HG03520 (cell line): Measurements from ENCODE around the gene DUSP3.

ENCODE experiments used
- ATAC-seq: cut with Tn5 transposase; IDR thresholded peaks from one replicate; pipeline ENCODE4 v1.9.1; 2021; ENCODE audit warnings: mild to moderate bottlenecking, moderate library complexity; ENCODE audit not compliant: unreplicated experiment

The DUSP3 gene

DNA sequence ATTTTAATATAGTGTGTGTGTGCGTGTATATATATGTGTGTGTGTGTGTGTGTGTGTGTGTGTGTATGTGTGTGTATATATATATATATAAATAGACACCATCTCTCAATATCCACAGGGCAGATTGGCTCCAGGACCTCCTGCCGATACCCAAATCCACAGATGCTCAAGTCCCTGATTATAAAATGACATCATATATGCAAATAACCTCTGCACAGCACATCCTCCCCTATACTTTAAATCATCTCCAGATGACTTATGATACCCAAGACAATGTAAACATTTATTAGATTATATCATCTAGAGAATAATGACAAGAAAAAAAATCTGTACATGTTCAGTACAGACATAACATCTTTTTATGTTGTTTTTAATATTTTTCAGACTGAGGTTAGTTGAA is 7.8 kb downstream of the DUSP3 start:
- no peak for ATAC-seq

GRCh38 chr17:43769859-43770258 is 8.9 kb downstream of the DUSP3 start:
- no peak for ATAC-seq

DNA sequence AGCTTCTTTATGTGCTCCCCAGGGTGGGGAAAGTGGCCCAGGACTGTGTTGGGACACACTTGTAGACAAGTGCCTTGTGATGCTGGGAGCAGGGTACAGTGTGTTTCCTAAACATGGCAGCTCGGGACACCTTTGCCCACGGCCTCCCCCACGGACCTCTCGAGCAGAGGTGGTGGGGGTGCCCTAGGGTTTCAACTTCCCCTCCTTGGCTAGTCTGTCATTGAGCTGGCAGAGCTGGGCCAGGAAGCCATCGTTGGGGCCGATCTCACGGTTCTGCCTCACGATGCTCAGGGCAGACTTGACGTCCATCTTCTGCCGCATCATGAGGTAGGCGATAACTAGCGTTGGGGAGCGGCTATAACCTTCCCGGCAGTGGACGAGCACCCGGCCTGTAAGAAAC is 9.4 kb downstream of the DUSP3 start:
- ATAC-seq, result no peak

GRCh38 chr17:43768943-43769342 is 9.8 kb downstream of the DUSP3 start:
- no peak for ATAC-seq

DNA sequence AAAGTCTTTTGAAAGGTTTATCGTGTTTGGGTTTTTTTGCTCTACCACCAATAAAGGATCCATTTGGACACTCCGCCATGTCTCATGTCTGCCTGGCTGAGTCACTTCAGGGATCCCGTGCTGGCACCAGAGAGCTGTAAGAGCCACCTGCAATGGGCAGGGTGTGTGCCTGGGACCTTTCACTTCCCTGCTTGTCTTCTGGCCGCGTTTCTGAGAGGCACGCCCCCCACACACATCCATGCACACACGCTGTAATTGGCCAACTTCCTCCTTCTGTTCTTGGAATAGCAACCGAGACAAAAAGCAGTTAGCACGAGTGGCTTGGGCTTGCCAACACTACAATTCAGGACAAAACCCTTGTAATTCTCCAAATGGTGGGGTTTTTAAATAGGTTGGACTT is 10.4 kb downstream of the DUSP3 start:
- ATAC-seq, result no peak

DNA sequence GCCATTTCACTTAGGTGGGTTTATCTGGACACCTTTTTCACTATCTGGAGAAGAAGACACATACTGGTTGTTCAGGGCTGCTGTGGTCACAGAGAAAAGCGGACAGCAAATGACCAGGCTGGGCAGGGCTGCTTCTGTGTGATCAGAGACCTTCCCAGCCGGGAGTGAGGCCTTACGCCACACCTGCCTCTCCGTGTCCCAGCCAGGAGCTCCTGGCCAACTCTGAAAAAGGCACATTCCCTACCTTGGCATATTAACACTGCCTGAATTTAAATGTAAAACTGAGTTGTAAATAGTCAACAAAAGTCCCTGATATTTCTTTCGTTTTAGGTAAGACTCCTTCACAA is 11.1 kb downstream of the DUSP3 start:
- ATAC-seq, result no peak

DNA sequence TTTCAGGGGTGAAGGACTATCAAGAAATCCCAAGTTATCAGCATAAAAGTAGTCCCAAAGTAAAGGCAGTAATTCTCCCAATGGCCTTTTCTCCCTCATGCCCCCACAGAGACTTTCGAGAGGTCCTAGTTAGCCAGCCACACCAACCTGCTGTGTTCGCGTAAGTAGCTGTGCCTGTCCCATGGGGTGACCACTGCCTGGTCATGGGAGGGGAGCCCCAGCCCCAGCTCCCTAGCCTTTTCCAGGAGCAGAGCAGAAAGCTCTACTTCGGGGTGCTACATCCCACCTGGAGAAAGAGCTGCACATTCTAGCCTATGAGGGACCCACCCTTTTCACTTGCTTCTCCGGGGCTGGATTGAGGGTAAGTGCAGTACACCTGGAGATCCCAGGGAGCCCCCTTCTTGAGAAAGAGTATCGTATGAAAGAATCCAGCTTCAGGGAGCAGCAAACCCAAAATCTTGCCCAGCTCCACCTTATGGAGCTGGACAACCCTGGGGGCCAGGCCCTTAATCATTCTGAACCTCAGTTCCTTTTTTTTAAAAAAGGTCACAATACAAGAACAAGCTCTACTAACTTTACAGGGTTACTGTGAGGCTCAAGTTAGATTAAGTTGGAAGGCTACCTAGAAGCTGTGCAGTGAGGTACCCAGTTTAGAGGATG is 11.6 kb downstream of the DUSP3 start:
- ATAC-seq, result no peak

- no peak for ATAC-seq
Measured at GRCh38 chr17:43766413-43767052, 12.2 kb downstream of the DUSP3 start.

- no peak for ATAC-seq
Measured at GRCh38 chr17:43760254-43760852, 18.4 kb downstream of the DUSP3 start.

- no peak for ATAC-seq
Measured at GRCh38 chr17:43759836-43760235, 18.9 kb downstream of the DUSP3 start.

- ATAC-seq, result no peak
Measured at GRCh38 chr17:43758497-43759174, 20.1 kb downstream of the DUSP3 start, which contains the start of gene SOST. SOST (minus strand) TSS chr17:43758791; CDS start chr17:43758741, 50 bp downstream.

DNA sequence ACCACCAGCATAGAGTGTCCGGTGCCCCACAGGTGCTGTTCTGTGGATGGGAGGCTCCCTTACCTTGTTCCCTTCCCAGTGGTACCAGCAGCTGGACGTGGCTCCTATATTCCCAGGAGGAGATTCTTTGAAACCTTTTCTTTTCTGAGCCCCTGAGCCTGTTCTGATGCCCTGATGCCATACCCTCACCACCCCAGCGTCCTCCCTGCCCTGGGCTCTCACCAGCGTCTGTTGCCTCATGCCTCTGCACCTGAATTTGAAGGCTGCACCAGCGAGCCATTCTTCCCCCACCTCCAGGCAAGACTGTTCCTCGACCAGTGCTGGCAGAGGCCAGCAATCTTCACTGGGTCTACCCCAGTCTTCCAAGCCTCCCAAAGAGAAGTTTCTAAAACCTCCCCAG is 20.7 kb downstream of the DUSP3 start:
- ATAC-seq, result no peak

DNA sequence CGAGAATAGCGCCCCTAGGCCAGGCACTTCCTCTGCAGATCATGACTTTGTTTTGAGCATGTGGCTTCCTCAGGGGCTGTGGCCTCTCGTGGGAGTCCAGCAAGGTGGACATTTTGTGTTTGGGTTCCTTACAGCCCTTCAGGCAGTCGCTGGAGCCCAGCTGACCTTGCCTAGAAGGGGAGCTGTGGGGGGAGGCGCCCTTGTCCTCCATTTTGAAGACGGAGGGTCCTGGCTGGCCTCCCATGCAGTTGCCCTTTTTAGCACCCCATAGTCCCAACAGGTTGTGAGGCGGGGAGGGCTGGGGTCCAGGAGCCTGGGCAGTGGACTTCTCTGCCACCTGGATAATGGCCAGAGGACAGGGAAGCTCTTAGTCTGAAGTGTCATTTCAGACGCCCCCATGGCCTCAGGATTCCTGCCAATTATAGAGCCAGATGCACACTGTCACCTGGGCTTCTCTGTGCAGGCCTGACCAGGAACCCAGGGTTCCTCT is 21.6 kb downstream of the DUSP3 start:
- no peak for ATAC-seq

- no peak for ATAC-seq
Measured at GRCh38 chr17:43756201-43756600, 22.6 kb downstream of the DUSP3 start.

DNA sequence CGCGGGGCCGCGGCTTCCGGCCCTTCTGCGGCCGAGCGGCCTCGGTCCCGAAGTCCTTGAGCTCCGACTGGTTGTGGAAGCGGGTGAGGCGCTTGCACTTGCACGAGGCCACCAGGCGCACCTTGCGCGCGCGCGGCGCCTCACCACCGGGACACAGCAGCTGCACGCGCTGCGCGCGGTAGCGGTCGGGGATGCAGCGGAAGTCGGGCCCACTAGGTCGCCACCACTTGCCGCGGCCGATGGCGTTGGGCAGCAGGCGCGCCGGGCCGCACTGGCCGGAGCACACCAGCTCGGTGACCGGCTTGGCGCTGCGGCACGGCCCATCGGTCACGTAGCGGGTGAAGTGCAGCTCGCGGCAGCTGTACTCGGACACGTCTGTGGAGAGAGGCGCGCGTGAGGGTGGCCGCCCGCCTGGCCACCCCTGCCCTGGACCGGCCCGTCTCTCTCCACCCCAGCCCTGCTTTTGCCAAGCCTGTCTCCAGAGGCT is 23.3 kb downstream of the DUSP3 start:
- ATAC-seq, result no peak

GRCh38 chr17:43754947-43755346 is 23.8 kb downstream of the DUSP3 start:
- no peak for ATAC-seq

- ATAC-seq, result no peak
Measured at GRCh38 chr17:43753493-43754129, 25.2 kb downstream of the DUSP3 start.

GRCh38 chr17:43750153-43750552 is 28.6 kb downstream of the DUSP3 start:
- ATAC-seq, result no peak

- ATAC-seq, result no peak
Measured at GRCh38 chr17:43745541-43745940, 33.2 kb downstream of the DUSP3 start.

DNA sequence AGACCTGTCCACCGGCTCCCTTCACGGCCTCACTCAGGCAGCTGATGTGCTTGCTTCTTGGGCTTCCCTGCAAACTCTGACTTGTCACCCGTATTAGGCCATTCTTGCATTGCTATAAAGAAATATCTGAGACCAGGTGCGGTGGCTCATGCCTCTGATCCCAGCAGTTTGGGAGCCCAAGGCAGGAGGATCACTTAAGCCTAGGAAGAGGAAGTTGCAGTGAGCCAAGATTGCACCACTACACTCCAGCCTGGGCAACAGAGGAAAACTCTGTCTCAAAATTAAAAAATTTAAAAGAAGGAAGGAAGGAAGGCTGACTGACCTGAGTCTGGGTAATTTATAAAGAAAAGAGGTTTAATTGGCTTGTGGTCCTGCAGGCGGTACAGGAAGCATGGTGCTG is 37.1 kb downstream of the DUSP3 start:
- ATAC-seq, result no peak

GRCh38 chr17:43740541-43740940 is 38.2 kb downstream of the DUSP3 start:
- no peak for ATAC-seq
